ENCODE results near the gene FBXL12.
"Not testable (repeated sequence)": the region's sequence is repeated elsewhere in the genome, so short reads cannot be mapped to it uniquely, and the experiment has no call there.

FBXL12 gene

GRCh38 chr19:9849791-9850190, 30.9 kb upstream of the FBXL12 start:
- TF ChIP-seq CTCF (conservative IDR thresholded peaks at IDR 0.05; ENCODE audit: control insufficient read depth, insufficient read depth, low read depth, low read length): no peak
- DNase-seq (ENCODE audit: low read depth): no peak
- no peak overlapping the region for H3K4me3 ChIP-seq (ENCODE audit: control insufficient read depth, low read depth, low read length)

- no peak overlapping the region for H3K4me3 ChIP-seq (ENCODE audit: control insufficient read depth, low read depth, low read length)
- no peak for DNase-seq (ENCODE audit: low read depth)
- TF ChIP-seq CTCF (conservative IDR thresholded peaks at IDR 0.05; ENCODE audit: control insufficient read depth, insufficient read depth, low read depth, low read length): no peak
These were observed 29.9 kb upstream of the FBXL12 start for GRCh38 chr19:9848762-9849161.

- no peak overlapping the region for H3K4me3 ChIP-seq (ENCODE audit: control insufficient read depth, low read depth, low read length)
- TF ChIP-seq CTCF (conservative IDR thresholded peaks at IDR 0.05; ENCODE audit: control insufficient read depth, insufficient read depth, low read depth, low read length): peak; percentile 20
- DNase-seq (ENCODE audit: low read depth): no peak
These were observed 29.2 kb upstream of the FBXL12 start for GRCh38 chr19:9848060-9848459.

- no peak overlapping the region for H3K4me3 ChIP-seq (ENCODE audit: control insufficient read depth, low read depth, low read length)
- TF ChIP-seq CTCF (conservative IDR thresholded peaks at IDR 0.05; ENCODE audit: control insufficient read depth, insufficient read depth, low read depth, low read length): peak; percentile 87
These were observed 28.3 kb upstream of the FBXL12 start for GRCh38 chr19:9847087-9847671.

GRCh38 chr19:9843626-9844273, 24.9 kb upstream of the FBXL12 start:
- H3K4me3 ChIP-seq (ENCODE audit: control insufficient read depth, low read depth, low read length); DNase-seq (ENCODE audit: low read depth): not testable (repeated sequence)

More at GRCh38 chr19:9847087-9847671, 28.3 kb upstream of the FBXL12 start:
- DNase-seq (ENCODE audit: low read depth): peak; percentile 98

- no peak for TF ChIP-seq CTCF (conservative IDR thresholded peaks at IDR 0.05; ENCODE audit: control insufficient read depth, insufficient read depth, low read depth, low read length)
- no peak for DNase-seq (ENCODE audit: low read depth)
- H3K4me3 ChIP-seq (ENCODE audit: control insufficient read depth, low read depth, low read length): no peak overlapping the region
These were observed 24.2 kb upstream of the FBXL12 start for GRCh38 chr19:9842834-9843625.

- TF ChIP-seq CTCF (conservative IDR thresholded peaks at IDR 0.05; ENCODE audit: control insufficient read depth, insufficient read depth, low read depth, low read length): no peak
- H3K4me3 ChIP-seq (ENCODE audit: control insufficient read depth, low read depth, low read length): no peak overlapping the region
- DNase-seq (ENCODE audit: low read depth): peak; percentile 19
These were observed 20.5 kb upstream of the FBXL12 start for GRCh38 chr19:9839415-9839814.
